ENCODE results near the gene SARDH.
A peak's percentile ranks its signal among the peaks of the same experiment; 100 is the strongest.

SARDH gene

GRCh38 chr9:133737774-133738639 lies at the start of gene SARDH:
Gene SARDH, minus strand, starts transcription at chr9:133738352. Its CDS starts 4,179 bp downstream, at chr9:133734173.
- no peak for DNase-seq

DNA sequence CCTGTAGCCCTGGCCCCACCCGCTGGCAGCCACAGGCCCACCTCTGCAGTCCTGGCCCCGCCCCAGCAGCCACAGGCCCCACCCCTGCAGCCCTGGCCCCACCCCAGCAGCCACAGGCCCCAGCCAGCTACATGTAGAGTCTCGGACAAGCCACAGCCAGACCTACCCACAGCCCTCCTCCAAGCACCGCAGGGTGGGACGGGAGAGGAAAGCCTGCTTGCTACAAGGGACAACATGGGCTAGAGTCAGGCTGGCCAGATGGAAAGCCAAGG lies 49.5 kb upstream of the SARDH start:
- DNase-seq: no peak

- DNase-seq: no peak
Observed at GRCh38 chr9:133786907-133787753, 49.0 kb upstream of the SARDH start.

GRCh38 chr9:133786371-133786753 lies 48.2 kb upstream of the SARDH start:
- no peak for DNase-seq

DNA sequence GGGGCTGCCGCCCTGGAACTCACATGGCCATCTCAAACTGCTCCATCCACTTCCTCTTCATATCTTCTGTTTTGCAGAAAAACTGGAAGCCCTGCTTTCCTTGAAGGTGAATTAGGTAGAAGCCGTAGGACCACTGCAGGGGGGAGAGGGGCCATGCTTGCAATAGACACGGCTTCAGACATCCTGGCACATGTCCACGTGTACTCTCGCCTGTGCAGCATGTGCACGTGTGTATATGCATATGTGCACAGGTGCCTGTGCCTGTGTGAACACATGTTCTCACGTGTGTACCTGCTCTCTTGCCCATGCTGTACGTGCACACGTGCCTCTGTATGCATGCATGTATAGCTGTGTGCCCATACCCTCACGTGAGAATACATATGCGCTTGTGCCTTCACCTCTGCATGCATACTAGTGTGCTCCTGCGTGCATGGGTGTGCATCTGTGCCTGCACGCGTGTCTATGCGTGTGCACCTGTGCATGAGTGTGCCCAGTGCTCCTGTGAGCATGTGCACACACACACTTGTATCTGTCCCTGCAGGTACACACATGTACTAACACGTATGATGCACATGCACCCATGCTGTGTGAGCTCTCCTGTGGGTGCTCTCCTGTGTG lies 47.7 kb upstream of the SARDH start:
- no peak for DNase-seq

DNA sequence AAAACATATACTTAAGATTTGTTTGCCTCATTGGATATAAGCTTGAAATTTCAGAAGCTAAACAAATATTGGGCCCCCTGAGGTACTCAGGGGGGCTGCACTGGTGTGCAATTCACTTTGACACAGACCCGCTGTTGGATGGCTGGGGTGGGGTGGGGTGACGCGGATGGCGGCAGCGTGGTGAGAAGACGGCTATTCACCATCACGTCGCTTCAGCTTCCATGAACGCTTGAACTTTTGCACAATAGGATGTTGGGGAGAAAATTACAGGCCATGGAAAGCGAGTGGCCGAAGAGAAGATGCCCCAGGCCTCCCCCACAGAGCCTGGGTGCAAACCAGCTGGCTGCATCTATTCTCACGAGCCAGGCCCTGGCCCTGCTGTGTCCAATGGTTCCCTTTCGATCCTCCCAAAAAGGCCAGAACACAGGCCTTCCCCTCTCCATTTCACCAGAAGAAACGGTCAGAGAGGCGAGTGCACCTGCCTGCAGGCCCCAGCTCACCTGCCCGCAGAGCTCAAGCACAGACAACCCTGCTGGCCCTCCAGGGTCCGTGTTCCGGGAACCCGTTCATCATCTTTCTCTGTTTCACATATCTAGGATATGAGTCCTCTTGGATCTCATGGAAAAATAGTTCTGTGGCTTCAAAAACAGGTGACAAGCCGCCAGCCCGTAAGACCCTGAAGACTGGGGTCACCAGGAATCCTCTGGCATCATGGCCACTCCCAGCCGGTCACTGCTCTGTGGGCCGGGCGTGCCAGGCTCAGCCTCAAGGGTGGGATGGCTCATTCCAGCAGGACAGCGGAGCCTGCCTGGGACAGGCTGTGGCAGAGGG lies 46.8 kb upstream of the SARDH start:
- no peak for DNase-seq

DNA sequence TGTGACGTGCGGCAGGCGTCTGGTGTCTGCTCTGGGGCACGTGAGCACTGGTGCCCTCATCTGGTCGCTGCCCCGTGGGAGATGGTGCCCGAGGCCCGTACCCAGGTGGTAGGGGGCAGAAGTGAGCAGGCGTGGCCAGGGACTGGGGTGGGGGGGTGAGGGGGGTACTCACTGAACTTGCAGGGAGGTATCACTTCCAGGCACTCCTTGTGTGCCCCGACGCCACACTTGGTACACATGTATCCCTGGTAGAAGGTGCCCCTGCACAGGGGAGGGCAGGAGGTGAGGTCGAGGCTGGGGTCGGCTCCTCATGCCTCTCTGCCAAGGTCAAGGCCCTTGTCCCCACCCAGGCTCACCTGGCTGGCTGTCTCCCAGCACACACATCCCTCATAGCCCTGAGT lies 45.2 kb upstream of the SARDH start:
- DNase-seq: no peak

DNA sequence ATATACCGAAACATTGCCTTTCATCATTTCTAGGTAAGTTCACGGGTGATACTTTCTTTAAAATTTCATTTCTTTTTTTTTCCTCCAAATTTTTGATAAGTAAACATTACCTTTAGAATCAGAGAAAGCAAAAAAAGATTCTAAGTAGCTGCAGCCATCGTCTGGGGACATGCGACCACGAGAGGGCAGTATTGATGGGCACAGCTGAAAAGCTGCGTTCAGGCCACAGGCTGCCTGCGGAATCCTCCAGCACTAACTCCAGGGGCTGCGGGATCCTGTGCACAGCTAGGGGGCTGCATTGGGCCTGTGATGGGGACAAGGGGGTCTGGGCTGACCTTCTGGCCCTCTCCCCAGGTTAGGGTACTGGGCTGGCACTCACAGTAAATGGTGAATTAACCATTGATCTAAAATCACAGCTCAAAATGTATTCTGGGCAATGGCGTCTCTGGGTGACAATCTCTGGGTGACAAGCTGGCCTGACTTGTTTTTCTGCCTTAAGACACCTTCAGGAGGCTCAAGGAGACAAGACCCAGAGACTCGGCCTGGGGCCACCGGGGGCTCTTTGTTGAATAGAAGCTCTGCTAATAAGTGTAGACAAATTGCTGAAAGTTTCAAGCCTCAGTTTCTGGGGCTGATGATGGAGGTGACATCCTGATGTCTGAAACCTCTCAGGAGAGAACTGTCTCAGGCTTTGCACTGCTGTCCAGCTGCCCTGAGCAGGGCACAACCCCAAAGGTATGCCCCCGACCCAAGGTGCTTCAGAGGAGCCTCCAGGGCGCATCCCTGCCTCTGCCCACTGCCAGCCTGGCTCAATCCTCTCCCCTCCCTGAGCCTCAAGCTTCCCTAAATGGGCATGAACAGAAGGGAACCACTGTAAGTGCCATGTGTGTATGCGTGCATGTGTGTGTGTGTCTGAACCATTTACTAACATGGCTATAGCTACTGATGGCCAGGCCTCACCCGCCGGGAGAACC lies 44.3 kb upstream of the SARDH start:
- peak; percentile 59 for DNase-seq

DNA sequence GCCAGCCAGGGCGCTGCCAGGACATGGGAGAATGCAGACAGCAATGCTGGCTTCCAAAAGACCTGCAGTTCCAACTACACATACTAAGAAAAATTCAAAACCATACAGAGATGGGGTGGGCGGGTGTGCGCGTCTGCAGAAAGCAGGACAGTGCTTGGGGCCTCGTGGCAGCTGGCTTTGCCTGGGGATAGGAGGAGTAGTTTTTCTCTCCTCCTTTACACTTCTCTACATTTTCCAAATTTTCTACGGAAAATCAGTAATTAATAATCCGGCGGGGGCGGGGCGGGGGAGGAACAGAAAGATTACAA lies 43.6 kb upstream of the SARDH start:
- no peak for DNase-seq

DNA sequence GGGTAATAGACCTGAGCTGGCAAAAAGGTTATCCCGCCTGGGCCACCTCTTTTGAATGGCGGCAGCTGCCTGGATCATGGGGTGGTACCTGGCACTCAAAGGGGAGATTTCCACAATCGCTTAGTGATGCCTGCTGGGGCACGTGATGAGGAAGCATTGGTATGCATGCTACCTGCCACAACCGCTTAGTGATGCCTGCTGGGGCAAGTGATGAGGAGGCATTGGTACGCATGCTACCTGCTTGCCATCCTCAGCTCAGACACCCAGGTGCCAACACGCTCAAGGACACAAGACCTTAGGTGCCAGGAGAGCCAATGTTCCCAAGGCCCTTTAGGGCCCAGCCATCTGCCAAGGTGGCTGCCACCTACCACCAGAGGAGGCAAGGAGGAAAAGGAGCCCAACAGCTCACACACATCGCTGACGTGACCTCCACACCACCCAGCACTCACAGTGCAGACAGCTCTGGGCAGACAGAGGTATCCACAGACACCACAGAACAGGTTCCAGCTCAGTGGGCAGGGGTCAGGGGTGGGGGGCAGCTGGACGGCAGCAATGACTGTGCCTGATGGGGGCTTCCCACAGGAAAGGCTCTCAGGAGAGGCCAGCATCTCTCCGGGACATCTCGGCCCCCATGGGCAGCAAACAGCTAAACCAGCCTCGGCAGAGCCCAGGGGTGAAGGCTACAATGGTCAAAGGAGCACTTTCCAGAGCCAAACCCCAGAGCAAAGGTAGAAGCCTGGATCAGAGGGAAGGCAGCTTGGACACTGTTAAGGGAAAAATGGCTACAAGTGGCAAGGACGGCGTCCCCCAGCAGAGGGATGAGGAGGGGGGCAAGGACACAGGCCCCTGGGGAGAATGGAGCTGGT lies 43.0 kb upstream of the SARDH start:
- DNase-seq: no peak

GRCh38 chr9:133780404-133780945 lies 42.3 kb upstream of the SARDH start:
- DNase-seq: no peak

GRCh38 chr9:133779516-133780403 lies 41.6 kb upstream of the SARDH start:
- DNase-seq: no peak

DNA sequence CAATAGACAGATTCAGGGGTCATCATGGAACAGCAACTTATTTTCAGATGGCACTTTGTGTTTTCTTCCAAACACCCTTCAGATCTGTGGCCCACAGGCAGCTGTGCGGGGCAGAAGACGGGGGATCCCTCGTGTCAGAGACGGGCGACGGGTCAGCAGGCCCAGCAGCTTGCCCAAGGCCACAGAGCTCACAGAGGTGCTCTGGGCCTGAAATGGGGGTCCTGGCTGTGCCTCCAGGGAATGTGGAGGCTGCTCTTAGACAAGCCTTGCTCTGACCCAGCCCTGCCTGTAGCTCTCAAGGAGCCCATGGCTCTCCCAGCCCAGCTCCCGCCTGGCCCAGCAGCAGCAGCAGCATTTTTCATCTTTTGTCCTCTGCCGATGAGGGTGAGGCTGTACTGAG lies 40.9 kb upstream of the SARDH start:
- no peak for DNase-seq

DNA sequence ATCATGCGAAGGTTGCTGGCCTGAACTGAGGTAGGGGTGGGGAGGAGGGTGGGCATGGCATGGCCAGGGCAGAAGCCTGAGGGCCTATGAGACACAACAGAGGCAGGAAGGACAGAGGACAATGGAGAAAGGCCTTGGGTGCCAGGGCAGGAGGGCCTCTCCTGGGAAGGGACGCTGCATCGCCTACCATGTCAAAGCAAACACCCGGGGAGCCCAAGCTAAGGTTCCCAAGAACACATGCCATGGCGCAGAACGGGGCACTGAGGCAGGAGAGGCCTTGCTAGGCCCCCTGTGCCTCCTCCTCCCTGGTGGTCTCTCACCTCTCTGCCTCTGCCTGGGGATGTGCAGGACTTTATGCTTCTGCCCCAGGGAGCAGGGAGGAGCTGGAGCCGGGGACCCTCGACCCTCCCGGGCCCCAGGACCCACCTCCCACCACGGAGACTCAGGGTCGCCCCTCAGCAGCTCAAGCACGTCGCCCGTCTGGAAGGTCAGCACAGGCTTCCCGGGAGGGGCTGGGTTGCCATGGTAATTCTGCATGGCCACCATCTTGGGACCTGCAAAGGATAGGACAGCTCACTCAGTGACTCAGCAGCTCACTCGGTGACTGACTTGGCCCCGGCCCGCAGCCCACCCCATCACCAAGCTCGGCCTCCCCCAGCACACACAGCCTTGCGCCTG lies 40.3 kb upstream of the SARDH start:
- no peak for DNase-seq

DNA sequence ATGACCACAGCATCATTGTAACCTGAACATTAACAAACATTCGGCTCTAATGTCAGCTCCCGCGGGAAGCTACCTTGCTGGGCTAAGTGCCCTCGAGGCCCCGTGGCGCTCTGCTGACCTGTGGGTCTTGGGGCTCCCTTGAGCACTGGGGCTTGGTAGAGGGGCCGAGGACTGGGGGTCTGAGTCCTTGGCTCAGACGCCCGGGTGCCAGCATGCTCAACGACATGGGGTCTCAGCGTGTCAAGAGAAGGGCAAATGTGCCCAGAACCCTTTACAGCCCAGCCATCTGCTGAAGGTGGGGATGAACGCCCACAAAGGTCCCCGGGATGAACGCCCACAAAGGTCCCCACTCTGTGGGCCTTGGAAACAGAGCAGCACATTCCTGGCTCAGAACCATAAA lies 39.7 kb upstream of the SARDH start:
- no peak for DNase-seq

DNA sequence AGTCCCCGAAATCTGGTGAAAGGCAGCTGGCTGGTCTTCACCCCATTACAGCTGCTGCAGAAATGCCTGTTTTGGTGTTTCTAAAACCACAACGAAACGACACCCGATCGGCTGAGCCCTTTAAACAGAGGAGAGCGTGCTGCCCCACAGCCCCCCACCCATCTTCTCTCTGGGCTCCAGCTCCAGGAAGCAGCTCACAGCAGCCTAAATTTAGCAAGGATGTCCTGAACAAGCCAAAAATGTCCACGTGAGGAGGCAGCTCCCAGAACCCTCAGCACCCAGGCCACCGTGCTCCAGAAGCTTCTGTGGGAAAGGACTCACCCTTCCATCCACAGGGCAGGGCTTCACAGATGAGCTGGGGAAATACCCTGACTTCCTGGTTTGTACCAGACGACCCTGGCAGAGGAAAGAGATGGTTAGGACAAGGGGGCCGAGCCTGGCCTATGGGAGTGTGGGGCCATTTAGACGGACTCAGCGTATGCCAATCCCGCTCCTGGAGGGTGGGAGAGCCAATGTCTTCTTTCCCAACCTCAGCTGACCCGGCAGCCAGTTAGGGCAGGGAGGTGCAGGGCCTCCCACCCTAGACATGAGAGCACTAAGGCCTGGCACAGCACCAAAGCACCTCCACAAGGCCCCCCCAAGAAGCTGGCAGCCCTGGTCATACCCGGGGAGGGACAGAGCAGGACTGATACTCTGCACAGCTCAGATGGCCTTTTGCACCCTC lies 39.1 kb upstream of the SARDH start:
- no peak for DNase-seq

DNA sequence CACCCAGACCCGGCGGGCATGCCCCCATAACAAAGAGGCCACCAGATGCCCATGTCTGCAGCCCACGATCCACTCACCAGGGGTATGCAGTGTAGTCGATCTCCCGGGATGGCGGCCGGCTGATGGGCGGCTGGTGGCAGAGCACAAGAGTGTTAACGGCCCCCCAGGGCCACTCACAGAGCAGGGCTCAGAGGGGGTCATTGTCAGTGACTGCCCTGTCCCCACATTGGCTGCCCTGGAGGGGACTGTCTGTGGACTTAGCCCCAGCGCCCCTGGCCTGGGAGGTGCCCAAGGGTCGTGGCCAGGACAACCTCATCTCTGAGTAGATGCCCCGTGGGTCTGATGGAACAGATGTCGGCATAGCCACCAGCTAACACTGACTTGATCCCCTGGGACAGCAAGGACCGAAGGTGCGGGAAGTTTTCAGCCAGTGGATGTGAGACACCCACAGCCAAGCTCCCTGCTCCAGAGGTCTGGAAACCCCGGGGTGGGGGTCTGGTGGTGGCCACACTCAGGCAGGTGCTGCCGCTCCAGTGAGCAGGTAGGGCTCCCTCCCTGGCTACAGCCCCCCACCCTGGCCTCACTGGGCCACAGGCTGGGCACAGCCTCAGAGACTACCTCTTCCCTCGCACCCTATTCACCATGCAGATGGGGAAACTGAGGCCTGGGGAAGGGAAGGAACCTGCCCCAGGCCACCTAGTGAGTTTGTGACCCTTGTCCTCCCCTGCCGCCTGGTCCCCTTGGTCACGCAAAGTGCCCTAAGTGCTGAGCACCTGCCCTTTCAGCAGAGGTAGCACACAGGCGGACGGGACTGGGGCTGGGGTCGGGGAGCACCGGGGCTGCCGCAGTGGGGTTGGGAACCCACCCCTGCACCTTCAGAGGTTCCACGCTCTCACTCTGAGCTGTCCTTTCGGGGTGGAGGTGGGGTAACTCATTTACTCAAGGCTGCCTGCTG lies 38.1 kb upstream of the SARDH start:
- DNase-seq: no peak

Measured in NCI-H2227 treated with DMSO at 0.1 percent for 48 hours (cell line).